ENCODE measurements around the gene ALLC. TPM values are rescaled to one million over a fixed set of nuclear protein-coding genes. Genes with fewer than 3 reads are reported as not detected.

ALLC gene
- total RNA-seq, 2 donors from 2014 or later: not detected

DNA sequence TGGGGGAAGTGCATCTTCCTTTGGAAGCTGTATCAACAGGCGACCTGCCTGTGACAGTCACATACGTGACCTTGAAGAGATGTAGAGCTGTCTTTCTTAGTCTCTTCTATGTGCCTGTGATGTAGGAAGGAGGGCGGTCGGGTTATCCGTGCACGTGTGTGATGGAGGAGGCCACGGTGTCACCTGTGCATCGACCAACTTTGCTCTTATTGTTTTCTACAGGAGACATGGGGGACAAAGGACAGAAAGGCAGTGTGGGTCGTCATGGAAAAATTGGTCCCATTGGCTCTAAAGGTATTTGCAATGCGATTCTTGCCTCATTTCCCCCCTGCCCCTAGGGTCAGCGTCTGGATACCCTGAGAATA lies 20.7 kb upstream of the ALLC start:
- peak; percentile 12 for DNase-seq
- H3K36me3 Mint-ChIP-seq (ENCODE audit: low read depth): no peaks in the 10 kb centered on the region
- TF ChIP-seq, protein P1, sequence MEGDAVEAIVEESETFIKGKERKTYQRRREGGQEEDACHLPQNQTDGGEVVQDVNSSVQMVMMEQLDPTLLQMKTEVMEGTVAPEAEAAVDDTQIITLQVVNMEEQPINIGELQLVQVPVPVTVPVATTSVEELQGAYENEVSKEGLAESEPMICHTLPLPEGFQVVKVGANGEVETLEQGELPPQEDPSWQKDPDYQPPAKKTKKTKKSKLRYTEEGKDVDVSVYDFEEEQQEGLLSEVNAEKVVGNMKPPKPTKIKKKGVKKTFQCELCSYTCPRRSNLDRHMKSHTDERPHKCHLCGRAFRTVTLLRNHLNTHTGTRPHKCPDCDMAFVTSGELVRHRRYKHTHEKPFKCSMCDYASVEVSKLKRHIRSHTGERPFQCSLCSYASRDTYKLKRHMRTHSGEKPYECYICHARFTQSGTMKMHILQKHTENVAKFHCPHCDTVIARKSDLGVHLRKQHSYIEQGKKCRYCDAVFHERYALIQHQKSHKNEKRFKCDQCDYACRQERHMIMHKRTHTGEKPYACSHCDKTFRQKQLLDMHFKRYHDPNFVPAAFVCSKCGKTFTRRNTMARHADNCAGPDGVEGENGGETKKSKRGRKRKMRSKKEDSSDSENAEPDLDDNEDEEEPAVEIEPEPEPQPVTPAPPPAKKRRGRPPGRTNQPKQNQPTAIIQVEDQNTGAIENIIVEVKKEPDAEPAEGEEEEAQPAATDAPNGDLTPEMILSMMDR (conservative IDR thresholded peaks at IDR 0.05): no peak
- peaks cover 17% of the 10 kb centered on the region for H3K27me3 Mint-ChIP-seq (ENCODE audit: insufficient read depth)
- 91 to 95% methylated on average over 10 to 11 of the region's 11 CpGs for WGBS, 2 experiments (ENCODE audit: insufficient coverage in 1 of 2, insufficient read length in 1 of 2)
- no peak overlapping the region for H3K4me3 Mint-ChIP-seq
- H3K9me3 ChIP-seq (ENCODE audit: control insufficient read depth, low read length): no peaks in the 10 kb centered on the region
- no peaks in the 10 kb centered on the region for H3K36me3 ChIP-seq (ENCODE audit: control insufficient read depth, insufficient read depth, low read length)
- H3K27me3 ChIP-seq (ENCODE audit: control insufficient read depth, insufficient read depth, low read length, poor library complexity, severe bottlenecking): no peaks in the 10 kb centered on the region
- no peaks in the 10 kb centered on the region for H3K9me3 Mint-ChIP-seq
- no peak overlapping the region for H3K27ac ChIP-seq (ENCODE audit: low read depth, low read length)
- H3K4me3 ChIP-seq (ENCODE audit: low read length): no peak overlapping the region
- no peaks in the 10 kb centered on the region for H3K4me1 Mint-ChIP-seq
- H3K4me1 ChIP-seq (ENCODE audit: control insufficient read depth, insufficient read depth, low read length): no peaks in the 10 kb centered on the region
- no peak overlapping the region for H3K27ac Mint-ChIP-seq
- no peak overlapping the region for H3K9ac ChIP-seq (ENCODE audit: extremely low read depth, low read length, poor library complexity, severe bottlenecking)

DNA sequence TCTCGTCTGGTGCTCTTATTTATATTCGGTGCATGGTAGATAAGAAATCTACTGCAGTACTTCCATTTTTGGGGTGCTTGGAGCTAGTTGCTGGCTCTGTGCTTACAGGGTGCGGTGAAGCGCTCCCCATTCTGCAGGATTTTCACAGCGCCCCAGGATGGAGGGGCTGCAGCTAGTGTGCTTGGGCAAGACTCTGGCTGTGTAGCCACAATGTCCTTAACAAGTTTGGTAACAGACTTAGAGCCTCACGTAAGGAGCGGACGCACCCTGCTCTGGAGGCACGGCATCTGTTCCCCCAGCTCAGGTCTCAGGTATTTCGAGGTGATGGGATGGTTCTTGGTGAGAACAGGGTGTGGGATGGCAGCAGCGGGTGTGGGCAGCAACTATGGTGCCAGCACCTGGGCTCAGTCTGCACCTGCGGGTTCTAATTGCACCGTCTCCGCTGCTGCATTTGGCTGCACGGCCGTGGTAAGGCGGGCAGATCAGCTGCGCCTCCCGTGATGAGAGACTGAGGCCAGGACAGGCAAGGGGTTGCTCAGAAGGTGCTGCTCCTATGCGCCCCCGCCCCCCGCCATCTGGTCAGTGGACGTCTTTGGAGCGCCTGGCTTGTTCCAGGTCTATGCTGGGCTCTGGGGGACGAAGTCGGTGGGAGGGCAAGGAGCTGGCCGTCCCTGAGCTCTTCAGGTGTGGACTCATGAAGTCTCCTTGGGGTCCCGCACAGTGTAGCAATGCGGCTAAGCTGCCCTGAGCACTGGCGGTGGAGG lies 20.1 kb upstream of the ALLC start:
- no peak overlapping the region for H3K27ac ChIP-seq (ENCODE audit: low read depth, low read length)
- whole genome bisulfite sequencing, 2 experiments (ENCODE audit: insufficient coverage in 1 of 2, insufficient read length in 1 of 2): 92% methylated on average over 22 to 30 of the region's 30 CpGs
- H3K9me3 Mint-ChIP-seq: no peaks in the 10 kb centered on the region
- H3K4me3 ChIP-seq (ENCODE audit: low read length): no peak overlapping the region
- no peak overlapping the region for H3K9ac ChIP-seq (ENCODE audit: extremely low read depth, low read length, poor library complexity, severe bottlenecking)
- H3K4me1 Mint-ChIP-seq: no peaks in the 10 kb centered on the region
- no peaks in the 10 kb centered on the region for H3K4me1 ChIP-seq (ENCODE audit: control insufficient read depth, insufficient read depth, low read length)
- no peaks in the 10 kb centered on the region for H3K9me3 ChIP-seq (ENCODE audit: control insufficient read depth, low read length)
- H3K27ac Mint-ChIP-seq: no peak overlapping the region
- H3K27me3 ChIP-seq (ENCODE audit: control insufficient read depth, insufficient read depth, low read length, poor library complexity, severe bottlenecking): no peaks in the 10 kb centered on the region
- H3K4me3 Mint-ChIP-seq: no peak overlapping the region
- peak; percentile 16 for DNase-seq
- H3K36me3 Mint-ChIP-seq (ENCODE audit: low read depth): no peaks in the 10 kb centered on the region
- no peaks in the 10 kb centered on the region for H3K36me3 ChIP-seq (ENCODE audit: control insufficient read depth, insufficient read depth, low read length)
- TF ChIP-seq, protein P1 (conservative IDR thresholded peaks at IDR 0.05): no peak
- peaks cover 14% of the 10 kb centered on the region for H3K27me3 Mint-ChIP-seq (ENCODE audit: insufficient read depth)

DNA sequence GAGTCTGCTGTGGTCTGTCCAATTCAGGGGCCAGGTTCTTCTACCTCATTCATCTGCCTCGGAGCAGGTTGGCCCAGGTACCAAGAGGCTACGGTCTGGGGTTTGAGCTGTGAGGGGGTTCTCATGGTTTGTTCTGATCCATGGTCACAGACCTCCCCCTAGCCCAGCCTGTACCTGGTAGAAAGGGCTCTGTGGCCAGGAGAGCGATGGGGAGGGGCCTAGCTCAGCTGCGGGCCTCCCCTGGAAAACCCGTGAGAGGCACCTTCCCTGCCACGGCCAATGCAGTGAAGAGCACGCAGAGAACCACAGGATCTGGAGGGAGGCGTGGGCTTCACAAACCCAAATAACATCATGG lies 19.6 kb upstream of the ALLC start:
- DNase-seq: peak; percentile 41
- no peaks in the 10 kb centered on the region for H3K9me3 ChIP-seq (ENCODE audit: control insufficient read depth, low read length)
- H3K36me3 ChIP-seq (ENCODE audit: control insufficient read depth, insufficient read depth, low read length): no peaks in the 10 kb centered on the region
- no peak overlapping the region for H3K4me3 ChIP-seq (ENCODE audit: low read length)
- Mint-ChIP-seq H3K9me3 (no peaks in the 10 kb centered on the region), H3K36me3 (ENCODE audit: low read depth) (no peaks in the 10 kb centered on the region), H3K27ac (no peak overlapping the region), H3K4me1 (no peaks in the 10 kb centered on the region), H3K27me3 (ENCODE audit: insufficient read depth) (peaks cover 12% of the 10 kb centered on the region), H3K4me3 (no peak overlapping the region)
- H3K27ac ChIP-seq (ENCODE audit: low read depth, low read length): no peak overlapping the region
- H3K27me3 ChIP-seq (ENCODE audit: control insufficient read depth, insufficient read depth, low read length, poor library complexity, severe bottlenecking): no peaks in the 10 kb centered on the region
- no peak overlapping the region for H3K9ac ChIP-seq (ENCODE audit: extremely low read depth, low read length, poor library complexity, severe bottlenecking)
- H3K4me1 ChIP-seq (ENCODE audit: control insufficient read depth, insufficient read depth, low read length): no peaks in the 10 kb centered on the region
- 90 to 100% methylated on average over 3 to 8 of the region's 8 CpGs for WGBS, 2 experiments (ENCODE audit: insufficient coverage in 1 of 2, insufficient read length in 1 of 2)
- TF ChIP-seq, protein P1 (conservative IDR thresholded peaks at IDR 0.05): no peak

All from endodermal cell (in vitro differentiated cells).